ENCODE measurements around the gene SNX9.
"Not testable (repeated sequence)": the region's sequence is repeated elsewhere in the genome, so short reads cannot be mapped to it uniquely, and the experiment has no call there.

SNX9 gene

DNA sequence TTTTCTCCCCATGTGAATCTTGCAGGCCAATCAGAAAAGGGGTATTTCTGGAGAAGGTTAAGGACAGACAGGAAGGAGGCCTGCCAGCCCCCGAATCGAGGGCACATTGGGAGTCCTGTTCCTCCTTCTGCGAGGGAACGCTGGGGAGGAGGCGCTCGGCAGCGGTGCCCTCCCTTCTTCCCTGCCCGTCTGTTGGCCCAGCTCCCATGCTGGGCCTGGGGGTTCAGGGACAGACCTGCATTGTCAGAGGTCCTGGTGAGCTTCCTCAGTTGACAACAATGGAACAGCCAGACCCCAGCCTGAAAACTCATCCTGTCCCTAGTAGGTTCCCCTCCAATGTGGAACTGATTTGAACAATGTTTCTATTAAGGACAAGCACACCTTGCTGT lies 143.5 kb downstream of the SNX9 start:
- no peaks in the 10 kb centered on the region for H3K27me3 ChIP-seq (ENCODE audit: control insufficient read depth in 1 of 2, insufficient read depth in 2 of 2, low read length in 2 of 2)
- H3K36me3 ChIP-seq (ENCODE audit: control insufficient read depth in 2 of 2, insufficient read depth in 2 of 2, low read length in 2 of 2) = no peaks in the 10 kb centered on the region
- no peak overlapping the region for H3K27ac ChIP-seq (ENCODE audit: low read length)
- H3K9ac ChIP-seq (ENCODE audit: low read length in 2 of 2) = no peak overlapping the region
- H3K9me3 ChIP-seq (ENCODE audit: control insufficient read depth in 2 of 2, low read length in 2 of 2) = no peaks in the 10 kb centered on the region
- H3K4me1 ChIP-seq (ENCODE audit: control insufficient read depth, insufficient read depth, low read length) = no peaks in the 10 kb centered on the region
- no peak overlapping the region for H3K4me3 ChIP-seq (ENCODE audit: low read length in 2 of 2)

DNA sequence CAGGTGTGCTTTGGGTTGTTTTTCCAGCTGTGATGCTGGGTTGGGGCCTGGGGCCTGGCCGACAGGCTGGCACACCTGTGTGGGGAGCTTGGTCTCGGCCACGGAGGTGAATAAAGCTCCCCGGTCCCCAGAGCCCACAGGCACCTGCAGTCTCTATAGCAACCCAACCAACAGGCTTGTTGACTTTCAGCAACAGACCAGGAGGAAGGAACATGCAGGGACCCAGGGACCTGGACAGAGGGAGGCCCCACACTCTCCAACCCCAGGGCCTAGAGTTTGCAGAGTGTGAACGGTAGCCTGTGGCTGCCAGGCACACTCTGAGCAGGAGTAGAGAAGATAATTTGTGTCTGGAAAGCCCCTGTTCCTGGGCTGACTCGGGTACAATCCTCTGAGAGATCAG lies 144.0 kb downstream of the SNX9 start:
- Histone ChIP-seq H3K4me1 (ENCODE audit: control insufficient read depth, insufficient read depth, low read length) (no peaks in the 10 kb centered on the region), H3K27me3 (ENCODE audit: control insufficient read depth in 1 of 2, insufficient read depth in 2 of 2, low read length in 2 of 2) (no peaks in the 10 kb centered on the region), H3K36me3 (ENCODE audit: control insufficient read depth in 2 of 2, insufficient read depth in 2 of 2, low read length in 2 of 2) (no peaks in the 10 kb centered on the region), H3K9me3 (ENCODE audit: control insufficient read depth in 2 of 2, low read length in 2 of 2) (no peaks in the 10 kb centered on the region), H3K4me3 (ENCODE audit: low read length in 2 of 2) (no peak overlapping the region), H3K9ac (ENCODE audit: low read length in 2 of 2) (no peak overlapping the region), H3K27ac (ENCODE audit: low read length) (no peak overlapping the region)

DNA sequence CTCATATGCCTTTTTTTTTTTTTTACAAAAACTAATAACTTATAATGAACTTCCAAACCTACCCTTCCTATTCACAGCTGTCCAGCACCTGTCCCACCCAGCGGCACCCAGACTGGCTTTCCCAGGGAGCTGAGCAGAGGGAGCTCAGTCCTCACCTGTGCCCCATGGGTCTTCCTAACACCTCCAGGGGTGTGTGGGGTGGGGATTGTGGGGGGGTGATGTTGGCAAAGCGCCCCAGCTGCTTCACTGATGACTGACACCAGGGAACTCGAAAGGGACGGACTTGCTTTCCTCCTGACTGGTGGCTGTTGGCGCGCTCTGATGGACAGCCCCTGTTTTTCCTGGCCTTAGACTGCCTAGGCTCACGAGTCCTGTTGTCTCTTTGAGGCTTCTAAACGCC lies 144.4 kb downstream of the SNX9 start:
- Histone ChIP-seq H3K27ac (ENCODE audit: low read length) (no peak overlapping the region), H3K9ac (ENCODE audit: low read length in 2 of 2) (no peak overlapping the region), H3K9me3 (ENCODE audit: control insufficient read depth in 2 of 2, low read length in 2 of 2) (no peaks in the 10 kb centered on the region), H3K4me1 (ENCODE audit: control insufficient read depth, insufficient read depth, low read length) (no peaks in the 10 kb centered on the region), H3K27me3 (ENCODE audit: control insufficient read depth in 1 of 2, insufficient read depth in 2 of 2, low read length in 2 of 2) (no peaks in the 10 kb centered on the region), H3K4me3 (ENCODE audit: low read length in 2 of 2) (no peak overlapping the region), H3K36me3 (ENCODE audit: control insufficient read depth in 2 of 2, insufficient read depth in 2 of 2, low read length in 2 of 2) (no peaks in the 10 kb centered on the region)

DNA sequence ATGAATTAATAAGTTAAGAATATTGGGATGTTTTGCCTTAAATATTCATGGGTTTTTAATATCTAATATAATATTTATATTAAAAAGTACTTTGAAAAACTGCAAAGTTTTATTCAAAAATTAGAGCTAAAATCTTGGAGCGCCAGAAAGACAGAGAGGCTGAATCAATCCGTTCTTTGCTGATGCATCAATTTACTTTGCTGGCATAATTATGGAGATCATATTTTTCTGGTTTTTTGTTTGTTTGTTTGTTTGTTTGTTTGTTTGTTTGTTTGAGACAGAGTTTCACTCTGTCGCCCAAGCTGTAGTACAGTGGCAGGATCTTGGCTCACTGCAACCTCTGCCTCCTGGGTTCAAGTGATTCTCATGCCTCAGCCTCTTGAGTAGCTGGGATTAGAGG lies 149.1 kb downstream of the SNX9 start:
- H3K9ac ChIP-seq (ENCODE audit: low read length in 2 of 2); H3K36me3 ChIP-seq (ENCODE audit: control insufficient read depth in 2 of 2, insufficient read depth in 2 of 2, low read length in 2 of 2); H3K27me3 ChIP-seq (ENCODE audit: control insufficient read depth in 1 of 2, insufficient read depth in 2 of 2, low read length in 2 of 2); H3K4me1 ChIP-seq (ENCODE audit: control insufficient read depth, insufficient read depth, low read length); H3K4me3 ChIP-seq (ENCODE audit: low read length in 2 of 2); H3K9me3 ChIP-seq (ENCODE audit: control insufficient read depth in 2 of 2, low read length in 2 of 2); H3K27ac ChIP-seq (ENCODE audit: low read length): not testable (repeated sequence)

DNA sequence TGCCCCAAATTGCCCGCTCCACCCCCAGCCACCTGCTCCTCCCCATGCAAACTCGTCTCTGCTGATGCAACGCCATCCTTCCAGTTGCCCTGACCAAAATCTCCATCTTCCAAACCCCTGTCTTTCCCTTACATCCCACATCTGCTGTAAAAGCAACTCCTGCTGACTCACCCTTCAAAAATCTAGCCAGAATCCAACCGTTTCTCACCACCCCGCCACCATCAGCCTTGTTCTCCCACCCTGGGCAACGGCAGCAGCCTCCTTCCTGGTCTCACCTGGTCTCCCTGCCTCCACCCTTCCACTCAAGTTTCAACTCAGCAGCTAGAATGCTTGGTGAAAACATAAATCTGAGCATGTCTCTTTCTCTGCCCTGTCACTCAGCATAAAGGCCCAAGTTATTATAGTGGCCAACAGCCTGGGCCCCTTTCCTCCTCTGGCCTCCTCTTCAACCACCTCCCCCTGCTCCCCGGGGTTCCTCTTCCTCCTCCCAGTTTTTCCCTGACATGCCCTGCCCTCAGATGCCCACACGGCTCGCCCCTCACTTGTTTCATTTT lies 151.4 kb downstream of the SNX9 start:
- H3K4me3 ChIP-seq (ENCODE audit: low read length in 2 of 2) = no peak overlapping the region
- H3K4me1 ChIP-seq (ENCODE audit: control insufficient read depth, insufficient read depth, low read length) = no peaks in the 10 kb centered on the region
- H3K9ac ChIP-seq (ENCODE audit: low read length in 2 of 2) = no peak overlapping the region
- no peak overlapping the region for H3K27ac ChIP-seq (ENCODE audit: low read length)
- no peaks in the 10 kb centered on the region for H3K9me3 ChIP-seq (ENCODE audit: control insufficient read depth in 2 of 2, low read length in 2 of 2)
- no peaks in the 10 kb centered on the region for H3K27me3 ChIP-seq (ENCODE audit: control insufficient read depth in 1 of 2, insufficient read depth in 2 of 2, low read length in 2 of 2)
- no peaks in the 10 kb centered on the region for H3K36me3 ChIP-seq (ENCODE audit: control insufficient read depth in 2 of 2, insufficient read depth in 2 of 2, low read length in 2 of 2)

DNA sequence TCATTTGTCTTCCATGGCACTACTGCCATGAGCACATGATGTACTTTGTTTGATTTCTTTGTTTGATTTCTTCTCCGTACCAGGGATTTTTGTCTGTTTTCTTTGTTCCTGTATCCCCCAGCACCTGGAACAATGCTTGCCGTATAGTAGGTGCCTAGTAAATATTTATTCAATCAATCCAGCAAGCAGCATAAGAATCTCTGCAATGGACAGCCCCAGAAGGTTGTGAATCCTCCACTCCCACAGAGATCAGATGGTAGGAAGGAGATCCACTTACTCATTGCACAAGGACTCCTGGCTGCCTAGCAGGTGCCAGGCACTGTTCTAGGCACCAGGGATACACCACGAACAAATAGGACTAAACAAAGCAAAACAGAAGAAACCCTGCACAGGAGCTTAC lies 151.9 kb downstream of the SNX9 start:
- no peaks in the 10 kb centered on the region for H3K27me3 ChIP-seq (ENCODE audit: control insufficient read depth in 1 of 2, insufficient read depth in 2 of 2, low read length in 2 of 2)
- no peak overlapping the region for H3K27ac ChIP-seq (ENCODE audit: low read length)
- H3K9ac ChIP-seq (ENCODE audit: low read length in 2 of 2) = no peak overlapping the region
- no peaks in the 10 kb centered on the region for H3K4me1 ChIP-seq (ENCODE audit: control insufficient read depth, insufficient read depth, low read length)
- H3K4me3 ChIP-seq (ENCODE audit: low read length in 2 of 2) = no peak overlapping the region
- H3K9me3 ChIP-seq (ENCODE audit: control insufficient read depth in 2 of 2, low read length in 2 of 2) = no peaks in the 10 kb centered on the region
- H3K36me3 ChIP-seq (ENCODE audit: control insufficient read depth in 2 of 2, insufficient read depth in 2 of 2, low read length in 2 of 2) = no peaks in the 10 kb centered on the region

DNA sequence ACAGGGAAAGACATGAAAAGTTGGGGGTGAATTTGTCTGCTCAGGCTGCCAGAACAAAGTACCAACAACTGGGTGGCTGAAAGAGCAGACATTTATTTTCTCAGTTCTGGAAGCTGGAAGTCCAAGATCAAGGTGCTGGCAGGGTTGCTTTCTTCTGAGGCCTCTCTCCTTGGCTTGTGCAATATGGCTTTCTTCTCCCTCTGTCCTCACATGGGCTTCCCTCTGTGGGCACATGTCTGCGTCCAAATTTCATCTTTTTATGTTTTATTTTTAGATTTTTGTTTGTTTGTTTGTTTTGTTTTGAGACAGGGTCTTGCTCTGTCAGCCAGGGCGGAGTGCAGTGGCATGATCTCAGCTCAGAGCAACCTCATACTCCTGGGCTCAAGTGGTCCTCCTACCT lies 152.4 kb downstream of the SNX9 start:
- Histone ChIP-seq H3K9me3 (ENCODE audit: control insufficient read depth in 2 of 2, low read length in 2 of 2) (no peaks in the 10 kb centered on the region), H3K36me3 (ENCODE audit: control insufficient read depth in 2 of 2, insufficient read depth in 2 of 2, low read length in 2 of 2) (no peaks in the 10 kb centered on the region), H3K27ac (ENCODE audit: low read length) (no peak overlapping the region), H3K9ac (ENCODE audit: low read length in 2 of 2) (no peak overlapping the region), H3K4me3 (ENCODE audit: low read length in 2 of 2) (no peak overlapping the region), H3K4me1 (ENCODE audit: control insufficient read depth, insufficient read depth, low read length) (no peaks in the 10 kb centered on the region), H3K27me3 (ENCODE audit: control insufficient read depth in 1 of 2, insufficient read depth in 2 of 2, low read length in 2 of 2) (no peaks in the 10 kb centered on the region)

DNA sequence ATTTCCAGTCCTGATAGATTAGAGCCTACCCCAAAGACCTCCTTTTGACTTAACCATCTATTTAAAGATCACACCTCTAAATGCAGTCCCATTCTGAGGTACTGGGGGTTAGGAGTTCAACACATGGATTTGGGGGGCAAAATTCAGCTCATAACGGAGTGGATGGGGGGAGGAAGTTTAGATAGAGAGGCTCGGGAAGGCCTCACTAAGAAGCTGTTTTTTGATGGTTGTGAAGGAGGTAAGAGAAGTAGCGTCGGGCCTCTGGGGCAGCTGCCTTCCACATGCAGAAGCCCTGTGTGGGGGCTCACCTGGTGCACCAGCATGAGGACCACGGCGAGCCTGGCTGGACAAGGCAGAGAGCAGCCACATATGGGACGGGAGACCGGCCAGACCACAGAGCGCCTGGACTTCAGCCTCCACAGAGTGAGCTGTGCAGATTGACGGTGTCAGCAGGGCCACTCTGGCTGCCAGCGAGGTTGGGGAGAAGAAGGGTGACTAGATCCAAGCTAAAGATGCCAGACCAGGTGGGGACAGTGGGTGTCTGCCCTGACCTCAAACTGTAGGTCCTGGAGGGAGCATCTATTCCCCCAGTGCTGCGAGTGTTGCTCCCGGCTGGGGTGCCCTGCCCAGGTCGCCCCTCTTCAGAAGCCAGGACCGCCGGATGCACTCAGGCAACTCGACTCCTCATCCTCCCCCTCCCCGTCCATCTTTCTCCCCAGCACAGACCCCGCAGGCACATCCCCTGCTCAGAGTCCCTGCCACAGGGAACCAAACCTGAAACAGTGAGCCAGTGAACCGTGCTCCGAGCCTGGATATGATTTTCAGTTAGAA lies 153.5 kb downstream of the SNX9 start:
- H3K27ac ChIP-seq (ENCODE audit: low read length) = no peak overlapping the region
- H3K9me3 ChIP-seq (ENCODE audit: control insufficient read depth in 2 of 2, low read length in 2 of 2) = no peaks in the 10 kb centered on the region
- peaks cover 6% of the 10 kb centered on the region for H3K4me1 ChIP-seq (ENCODE audit: control insufficient read depth, insufficient read depth, low read length)
- H3K27me3 ChIP-seq (ENCODE audit: control insufficient read depth in 1 of 2, insufficient read depth in 2 of 2, low read length in 2 of 2) = no peaks in the 10 kb centered on the region
- no peak overlapping the region for H3K9ac ChIP-seq (ENCODE audit: low read length in 2 of 2)
- H3K36me3 ChIP-seq (ENCODE audit: control insufficient read depth in 2 of 2, insufficient read depth in 2 of 2, low read length in 2 of 2) = no peaks in the 10 kb centered on the region
- no peak overlapping the region for H3K4me3 ChIP-seq (ENCODE audit: low read length in 2 of 2)

DNA sequence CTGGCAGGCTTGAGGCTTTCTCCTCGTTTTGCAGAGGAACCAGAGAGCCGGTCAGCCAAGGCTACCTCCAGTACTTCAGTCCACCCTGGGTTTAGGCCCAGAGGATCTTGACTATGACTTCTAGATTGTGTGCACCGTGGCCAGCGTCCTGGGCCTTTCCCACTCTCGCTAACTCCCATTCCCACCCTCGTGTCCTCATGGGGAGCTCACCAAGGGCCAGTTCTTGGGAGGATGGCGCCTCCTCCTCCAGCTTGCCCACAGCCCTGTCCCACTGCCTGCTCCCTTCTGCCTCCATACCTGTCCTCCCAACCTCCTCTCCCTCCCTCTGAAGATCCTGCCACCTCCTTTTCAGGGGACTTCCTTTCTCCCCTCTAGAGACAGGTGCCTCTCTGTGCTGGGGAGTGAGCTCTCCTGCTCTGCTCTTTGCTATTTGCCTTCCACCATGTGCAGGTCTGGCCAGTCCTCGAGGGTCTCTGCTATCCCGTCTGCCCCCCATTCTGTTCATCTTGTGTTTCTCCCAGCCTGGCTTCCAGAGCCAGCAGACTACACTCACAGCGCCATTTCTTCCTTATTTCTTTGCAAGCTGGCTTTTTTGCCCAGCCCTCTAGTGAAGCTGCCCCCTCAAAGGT lies 154.2 kb downstream of the SNX9 start:
- H3K4me1 ChIP-seq (ENCODE audit: control insufficient read depth, insufficient read depth, low read length) = peaks cover 8% of the 10 kb centered on the region
- no peak overlapping the region for H3K27ac ChIP-seq (ENCODE audit: low read length)
- H3K4me3 ChIP-seq (ENCODE audit: low read length in 2 of 2) = no peak overlapping the region
- H3K27me3 ChIP-seq (ENCODE audit: control insufficient read depth in 1 of 2, insufficient read depth in 2 of 2, low read length in 2 of 2) = no peaks in the 10 kb centered on the region
- H3K9ac ChIP-seq (ENCODE audit: low read length in 2 of 2) = no peak overlapping the region
- no peaks in the 10 kb centered on the region for H3K9me3 ChIP-seq (ENCODE audit: control insufficient read depth in 2 of 2, low read length in 2 of 2)
- H3K36me3 ChIP-seq (ENCODE audit: control insufficient read depth in 2 of 2, insufficient read depth in 2 of 2, low read length in 2 of 2) = no peaks in the 10 kb centered on the region

DNA sequence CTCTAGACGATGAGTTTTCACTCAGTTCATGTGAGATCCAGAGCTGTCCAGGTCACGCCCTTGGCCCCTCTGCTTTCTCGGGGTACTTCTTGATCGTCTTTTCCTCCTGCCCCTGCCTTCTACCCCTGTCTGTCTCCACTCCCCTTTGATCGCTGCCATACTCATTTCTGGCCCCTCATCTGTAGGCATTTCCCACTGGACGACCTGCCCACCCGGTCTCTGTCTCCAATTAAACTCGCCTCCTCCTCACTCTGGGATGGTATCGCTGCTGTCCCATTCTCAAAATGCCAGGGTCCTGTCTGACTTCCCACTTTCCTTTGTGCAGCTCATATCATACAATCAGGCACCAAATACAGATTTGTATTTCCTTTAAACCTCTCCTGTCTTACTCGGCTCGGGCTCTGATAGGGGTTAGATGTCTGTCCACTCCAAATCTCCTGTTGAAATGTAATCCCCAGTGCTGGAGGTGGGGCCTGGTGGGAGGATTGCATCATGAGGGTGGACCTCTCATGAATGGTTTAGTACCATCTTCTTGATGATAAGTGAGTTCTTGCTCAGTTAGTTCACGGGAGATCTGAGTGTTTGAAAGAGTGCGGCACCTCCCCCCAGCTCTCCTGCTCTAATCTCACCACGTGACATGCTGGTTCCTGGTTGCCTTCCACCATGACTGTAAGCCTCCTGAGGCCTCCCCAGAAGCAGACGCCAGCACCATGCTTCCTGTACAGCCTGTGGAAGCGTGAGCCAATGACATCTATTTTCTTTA lies 155.2 kb downstream of the SNX9 start:
- Histone ChIP-seq H3K4me1 (ENCODE audit: control insufficient read depth, insufficient read depth, low read length) (peaks cover 16% of the 10 kb centered on the region), H3K9ac (ENCODE audit: low read length in 2 of 2) (no peak overlapping the region), H3K36me3 (ENCODE audit: control insufficient read depth in 2 of 2, insufficient read depth in 2 of 2, low read length in 2 of 2) (no peaks in the 10 kb centered on the region), H3K27me3 (ENCODE audit: control insufficient read depth in 1 of 2, insufficient read depth in 2 of 2, low read length in 2 of 2) (no peaks in the 10 kb centered on the region), H3K4me3 (ENCODE audit: low read length in 2 of 2) (no peak overlapping the region), H3K9me3 (ENCODE audit: control insufficient read depth in 2 of 2, low read length in 2 of 2) (no peaks in the 10 kb centered on the region), H3K27ac (ENCODE audit: low read length) (no peak overlapping the region)

Data from stomach smooth muscle (tissue), 2 donors.